GM19043 (cell line): Measurements from ENCODE around the gene ERFL.

Experiments
- ATAC-seq: cut with Tn5 transposase; IDR thresholded peaks from one replicate; pipeline ENCODE4 v1.9.1; 2021; ENCODE audit warnings: low read depth; ENCODE audit not compliant: unreplicated experiment

ERFL gene

DNA sequence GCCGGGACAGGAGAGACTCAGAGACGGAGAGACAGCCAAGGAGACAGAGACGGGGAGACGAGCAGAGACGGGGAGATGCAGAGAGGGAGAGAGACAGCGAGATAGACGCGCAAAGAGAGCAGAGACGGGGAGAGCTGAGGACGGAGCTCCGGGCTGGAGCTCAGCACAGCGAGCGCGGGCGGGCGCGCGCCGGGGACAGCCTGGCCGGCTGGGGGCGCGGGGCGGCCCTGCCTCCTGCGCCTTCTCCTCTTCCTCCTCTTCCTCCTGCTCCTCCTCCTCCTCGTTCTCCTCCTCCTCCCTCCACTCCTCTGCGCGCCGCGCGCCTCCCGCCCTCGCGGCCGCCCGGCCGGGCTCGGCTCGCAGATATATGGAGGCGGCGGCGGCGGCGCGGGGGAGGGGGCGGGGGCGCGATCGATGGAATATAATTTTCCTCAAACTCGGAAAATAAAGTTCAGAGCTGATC lies at the start of gene ERFL:
Gene ERFL (minus strand): TSS at position 229 of the 463 bp plus-strand sequence. CDS start 15,530 bp downstream, outside the sequence.
- ATAC-seq = no peak

DNA sequence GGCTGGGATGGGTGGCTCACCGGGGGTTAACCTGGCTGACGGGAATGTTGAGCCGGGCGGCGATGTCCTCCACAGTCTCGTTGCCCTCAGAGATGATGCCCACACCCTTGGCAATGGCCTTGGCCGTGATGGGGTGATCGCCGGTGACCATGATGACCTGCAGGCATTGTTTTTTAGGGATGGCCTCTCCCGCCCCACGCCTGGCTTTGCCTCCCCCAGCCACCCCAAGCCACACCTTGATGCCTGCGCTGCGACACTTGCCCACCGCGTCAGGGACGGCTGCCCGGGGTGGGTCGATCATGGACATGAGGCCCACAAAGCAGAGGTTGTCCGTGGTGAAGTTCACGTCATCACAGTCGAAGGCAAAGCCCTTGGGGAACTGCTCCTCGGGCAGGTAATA lies 49.7 kb upstream of the ERFL start:
- no peak for ATAC-seq

DNA sequence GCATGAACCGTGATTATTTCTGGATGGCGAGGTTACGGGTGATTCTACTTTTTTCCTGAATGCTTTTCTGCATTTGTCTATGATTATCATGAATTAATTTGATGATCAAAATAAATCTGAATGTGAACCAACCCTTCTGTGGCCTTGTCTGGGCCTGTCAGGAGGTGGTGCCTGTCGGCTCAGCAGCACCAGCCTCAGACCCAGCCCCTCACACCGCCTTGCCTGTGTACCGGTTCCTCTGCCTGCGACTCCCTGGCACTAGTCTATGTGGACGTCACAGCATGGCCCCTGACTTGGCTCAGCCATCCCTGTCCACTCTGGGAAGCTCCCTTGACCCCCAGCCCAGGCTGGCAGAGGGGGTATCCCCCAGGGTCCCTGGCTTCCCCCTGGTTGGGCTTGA lies 46.4 kb upstream of the ERFL start:
- ATAC-seq = no peak

DNA sequence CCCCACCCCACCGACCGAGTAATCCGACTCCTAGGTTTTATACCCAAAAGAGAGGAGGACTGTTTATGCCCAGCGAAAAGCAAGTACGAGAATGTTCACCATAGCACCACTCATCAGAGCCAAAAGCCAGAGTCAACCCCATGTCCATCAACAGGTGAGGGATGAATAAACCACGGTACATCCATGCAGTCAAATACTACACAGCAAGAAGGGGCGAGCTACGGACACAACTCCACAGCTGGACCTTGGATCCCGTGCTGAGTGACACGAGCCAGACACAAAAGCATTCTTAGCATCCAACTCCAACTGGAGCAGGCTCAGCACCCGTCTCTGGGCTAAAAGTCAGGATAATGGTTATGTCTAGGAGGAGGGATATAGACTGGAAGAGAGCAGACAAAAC lies 43.1 kb upstream of the ERFL start:
- no peak for ATAC-seq

DNA sequence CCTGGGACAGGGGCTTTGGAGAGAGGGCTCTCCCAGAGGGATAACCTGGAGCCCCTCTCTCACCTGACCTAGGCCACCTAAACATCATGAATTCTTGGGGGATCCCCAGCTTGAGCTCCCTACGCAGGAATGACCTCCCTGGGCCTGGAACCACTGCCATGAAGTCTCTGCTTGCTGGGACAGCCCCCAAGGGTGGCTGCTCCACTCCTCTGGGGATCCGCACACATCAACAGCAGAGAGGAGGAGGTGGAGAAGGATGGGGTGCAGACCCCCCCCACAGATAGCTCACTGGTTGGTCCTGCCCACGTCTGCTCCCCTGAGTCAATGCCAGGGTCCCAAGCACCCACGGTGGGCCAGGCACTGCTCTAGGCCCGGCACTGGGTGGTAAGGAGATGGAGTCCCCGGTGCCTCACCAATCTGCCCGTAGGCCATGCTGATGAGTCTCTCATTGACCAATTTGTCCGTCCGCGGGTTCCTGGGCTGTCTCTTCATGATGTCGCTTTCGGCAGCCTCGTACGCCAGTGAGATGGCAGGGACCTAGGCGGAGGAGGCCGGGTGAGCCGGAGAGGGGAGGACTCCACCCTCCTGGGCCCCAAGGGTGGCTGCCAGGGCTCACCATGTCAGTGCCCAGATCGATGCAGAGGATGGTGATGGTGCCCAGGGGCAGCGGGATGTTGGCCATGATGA lies 41.7 kb upstream of the ERFL start:
- ATAC-seq = no peak

GRCh38 chr19:41968751-41969595 lies 40.7 kb upstream of the ERFL start:
- no peak for ATAC-seq

DNA sequence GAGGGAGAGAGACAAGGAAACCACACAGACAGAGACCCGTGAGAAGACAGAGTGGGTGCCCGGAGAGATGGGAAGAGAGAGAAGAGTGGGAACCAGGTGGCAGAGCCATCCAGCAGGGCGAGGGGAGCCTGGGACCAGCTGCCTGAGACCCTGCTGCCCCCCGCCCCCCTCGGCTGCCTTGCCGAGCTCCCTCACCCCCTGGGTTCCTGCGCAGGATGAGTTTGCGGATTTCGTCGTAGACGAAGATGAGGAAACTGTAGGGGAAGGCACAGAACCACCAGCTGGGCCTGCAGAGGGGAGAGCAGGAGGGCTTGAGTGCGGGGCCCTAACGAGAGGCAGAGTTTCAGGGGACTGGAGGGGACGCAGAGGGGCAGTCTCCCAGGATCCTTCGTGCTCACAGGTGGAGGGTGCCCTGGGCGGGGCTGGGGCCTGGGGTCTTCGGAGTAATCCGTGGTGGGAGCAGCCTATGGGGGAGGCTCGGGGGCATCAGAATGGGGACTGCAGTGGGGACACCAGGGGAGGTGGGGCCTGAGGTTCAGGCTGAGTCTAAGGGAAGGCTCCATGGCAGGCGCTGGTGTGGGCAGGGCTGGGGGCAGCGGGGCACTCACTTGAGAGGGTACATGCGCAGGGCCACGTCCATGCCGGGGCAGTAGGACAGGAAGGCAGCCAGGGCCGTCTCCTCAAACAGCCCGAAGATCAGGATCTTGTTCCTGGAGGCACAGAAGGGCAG lies 39.0 kb upstream of the ERFL start:
- ATAC-seq = no peak

DNA sequence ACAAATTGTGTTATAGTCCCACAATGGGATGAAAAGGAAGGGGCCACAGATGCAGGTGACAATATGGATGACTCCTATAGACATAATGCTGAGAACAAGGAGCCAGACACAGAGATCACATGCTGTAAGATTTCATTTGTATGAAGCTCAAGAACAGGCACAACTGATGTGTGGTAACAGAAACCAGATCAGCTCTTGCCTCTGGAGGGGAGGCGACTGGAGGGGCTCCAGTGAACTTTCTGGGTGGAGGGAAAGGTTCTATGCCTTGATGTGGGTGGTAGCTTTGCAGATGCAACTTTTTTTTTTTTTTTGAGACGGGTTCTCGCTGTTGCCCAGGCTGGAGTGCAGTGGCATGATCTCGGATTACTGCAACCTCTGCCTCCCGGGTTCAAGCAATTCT lies 36.9 kb upstream of the ERFL start:
- no peak for ATAC-seq

DNA sequence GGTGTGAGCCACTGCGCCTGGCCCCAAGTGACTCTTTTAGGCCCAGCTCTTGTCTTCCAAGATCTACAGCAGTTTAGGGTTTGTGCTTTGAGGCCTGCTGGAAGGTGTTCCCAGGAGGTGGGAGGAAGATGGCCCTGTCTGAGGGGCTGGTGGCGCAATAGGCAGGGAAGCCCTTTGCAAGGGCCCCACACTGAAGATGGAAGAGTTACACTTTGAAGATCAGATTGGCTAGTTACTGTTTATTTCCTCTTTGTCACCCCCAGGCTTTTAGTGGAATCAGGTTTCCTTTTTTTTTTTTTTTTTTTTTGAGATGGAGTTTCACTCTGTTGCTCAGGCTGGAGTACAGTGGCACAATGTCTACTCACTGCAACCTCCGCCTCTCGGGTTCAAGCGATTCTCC lies 32.7 kb upstream of the ERFL start:
- no peak for ATAC-seq

DNA sequence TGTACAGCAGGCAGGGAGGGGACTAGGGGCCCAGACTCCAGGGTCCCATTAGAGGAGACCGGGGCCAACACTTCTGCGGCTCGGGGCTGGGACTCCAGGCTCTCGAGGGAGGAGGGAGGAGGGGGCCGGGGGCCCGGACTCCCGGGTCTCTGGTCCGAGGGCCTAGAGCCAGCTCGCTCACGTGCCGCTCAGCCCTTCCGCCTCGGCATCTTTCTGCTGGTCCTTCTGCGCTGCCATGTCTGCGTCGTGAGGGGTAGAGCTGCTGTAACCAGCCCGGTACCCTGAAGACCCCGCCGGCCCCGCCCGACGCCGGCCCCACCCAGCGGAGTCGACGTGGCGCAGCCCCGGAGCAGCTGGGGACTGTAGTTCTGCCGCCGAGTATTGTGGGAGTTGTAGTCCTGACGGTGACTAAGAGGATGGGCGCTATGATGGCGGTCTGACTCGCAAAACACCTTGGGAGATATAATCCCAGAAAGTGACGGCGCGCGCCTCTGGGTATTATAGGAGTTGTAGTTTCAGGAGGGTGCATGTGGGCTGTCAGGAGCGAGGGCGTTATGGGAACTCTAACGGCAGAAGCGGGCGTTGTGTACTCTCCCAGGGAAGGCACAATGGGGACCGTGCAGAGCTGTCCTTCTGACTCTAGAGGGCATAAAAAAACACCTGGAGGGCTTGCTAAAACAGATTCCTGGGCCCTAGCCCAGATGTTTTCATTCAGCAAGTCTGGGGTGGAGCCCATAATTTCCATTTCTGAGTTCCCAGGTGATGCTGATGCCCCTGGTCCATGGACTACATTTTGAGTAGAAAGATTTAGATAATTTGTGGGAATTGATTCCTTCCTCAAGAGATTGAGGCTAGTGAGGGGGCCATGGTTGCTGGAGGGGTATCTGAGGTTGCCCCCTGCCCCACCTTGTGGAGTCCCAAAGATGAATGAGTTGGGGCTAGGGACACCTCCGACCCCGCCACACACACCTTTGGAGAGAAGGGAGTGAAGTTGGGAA lies 31.1 kb upstream of the ERFL start, which contains the start of gene RABAC1:
Gene RABAC1 (minus strand): TSS at position 266 of the 998 bp plus-strand sequence. CDS start 29 bp downstream, at position 237.
- peak; percentile 83 for ATAC-seq

DNA sequence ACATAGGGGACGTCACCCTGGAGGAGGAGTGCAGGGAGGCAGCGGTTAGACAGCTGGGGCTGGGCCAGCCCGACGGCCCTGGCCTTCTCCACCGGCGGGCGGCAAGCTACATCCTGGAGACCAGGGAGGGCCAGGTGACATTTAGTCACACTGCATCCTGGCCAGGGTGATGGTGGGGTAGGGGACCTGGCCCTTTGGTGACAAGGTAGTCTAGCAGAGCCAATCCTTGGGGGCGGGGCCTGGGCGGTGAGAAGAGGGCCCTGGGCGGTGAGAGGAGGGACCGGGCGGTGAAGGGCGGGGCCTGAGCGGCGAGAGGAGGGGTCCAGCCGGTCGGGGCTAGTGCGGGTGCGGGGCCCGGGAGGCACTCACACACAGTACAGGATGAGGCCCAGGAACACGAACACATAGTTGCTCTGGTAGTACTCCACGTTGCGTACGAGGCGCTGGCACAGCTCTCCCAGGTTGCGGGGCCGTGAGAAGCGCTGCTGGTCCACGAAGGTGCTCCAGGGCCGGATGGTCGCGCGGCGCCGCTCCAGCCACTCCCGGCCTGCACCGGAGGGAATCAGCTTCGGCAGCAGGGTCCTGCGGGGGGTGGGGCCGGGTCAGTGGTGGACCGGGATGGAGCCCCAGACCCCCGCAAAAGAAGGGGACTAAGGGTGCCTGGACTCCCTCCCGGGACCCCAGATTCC lies 30.3 kb upstream of the ERFL start:
- no peak for ATAC-seq

DNA sequence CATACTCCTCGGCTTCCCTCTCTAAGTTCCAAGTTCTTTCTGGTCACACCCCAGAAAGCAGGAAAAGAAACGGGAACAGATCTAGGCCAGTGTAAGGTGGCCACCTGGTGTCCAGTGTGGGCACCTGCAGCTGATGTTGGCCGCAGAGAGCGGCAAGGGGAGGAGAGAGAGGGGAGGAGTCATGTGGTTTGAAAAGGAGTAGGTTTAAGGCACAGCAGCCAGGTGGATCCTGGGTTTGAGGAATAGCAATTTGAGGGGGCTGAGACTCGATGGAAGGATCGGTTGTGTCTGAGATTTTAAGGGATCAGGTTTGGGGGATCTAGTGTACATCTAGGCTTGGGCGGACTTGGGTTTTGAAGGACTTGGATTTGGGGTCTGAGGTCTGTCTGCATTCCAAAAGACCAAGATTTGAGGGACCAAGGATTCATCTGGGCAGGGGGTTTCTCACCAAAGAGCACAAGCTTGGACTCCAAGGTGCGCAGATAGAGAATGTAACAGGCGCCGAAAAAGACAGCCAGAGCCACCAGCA lies 29.7 kb upstream of the ERFL start:
- no peak for ATAC-seq

DNA sequence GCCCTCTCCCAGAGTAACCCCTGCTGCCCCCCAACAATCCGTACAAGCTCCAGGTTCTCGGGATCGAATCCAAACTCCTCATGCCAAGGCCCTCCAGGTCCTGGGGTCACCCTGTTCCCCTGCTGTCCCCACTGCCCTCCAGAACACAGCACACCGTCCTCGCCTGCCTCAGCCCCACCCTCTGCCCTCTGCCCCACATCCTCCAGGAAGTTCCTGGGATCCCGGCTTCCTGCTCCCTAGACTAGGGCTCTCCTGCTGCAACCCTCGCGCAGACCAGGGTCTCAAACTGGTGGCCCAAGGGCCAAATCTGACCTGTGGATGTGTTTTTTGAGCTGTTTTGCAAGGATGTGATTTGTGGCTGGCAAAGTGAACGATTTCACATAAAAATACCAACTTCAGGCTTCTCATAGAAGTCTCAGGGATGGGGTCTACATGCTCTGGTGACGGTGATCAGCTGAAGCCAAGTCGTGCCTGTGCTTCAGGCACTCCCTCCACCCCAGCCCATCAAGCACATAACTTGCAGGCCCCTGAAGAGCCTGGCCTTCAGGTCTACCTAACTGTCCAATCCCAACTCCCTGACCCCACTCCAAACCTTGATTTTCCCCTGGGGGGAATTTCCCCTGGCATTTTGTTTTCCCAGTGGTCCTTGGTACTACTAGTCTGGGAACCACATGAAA lies 29.1 kb upstream of the ERFL start:
- no peak for ATAC-seq

DNA sequence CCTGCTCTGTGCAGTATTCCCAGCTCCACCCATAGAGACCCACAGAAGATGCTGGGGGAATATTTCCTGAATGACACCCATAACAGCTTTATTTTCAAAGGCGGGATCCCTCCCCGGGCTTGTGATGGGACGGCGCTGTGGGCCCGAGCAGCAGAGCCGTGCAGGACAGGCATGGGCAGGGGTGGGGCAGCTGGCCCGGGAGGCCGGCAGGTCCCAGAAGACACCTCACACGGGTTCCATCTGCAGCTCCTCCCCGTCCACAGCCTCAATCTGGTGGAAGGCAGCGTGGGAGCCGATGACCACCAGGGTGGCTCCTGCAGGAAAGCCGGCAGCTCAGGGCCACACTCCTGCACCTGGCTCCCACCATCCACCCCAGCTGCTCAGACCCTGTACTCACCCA lies 28.4 kb upstream of the ERFL start:
- no peak for ATAC-seq

- no peak for ATAC-seq
These were observed 27.3 kb upstream of the ERFL start for GRCh38 chr19:41955521-41955920.

DNA sequence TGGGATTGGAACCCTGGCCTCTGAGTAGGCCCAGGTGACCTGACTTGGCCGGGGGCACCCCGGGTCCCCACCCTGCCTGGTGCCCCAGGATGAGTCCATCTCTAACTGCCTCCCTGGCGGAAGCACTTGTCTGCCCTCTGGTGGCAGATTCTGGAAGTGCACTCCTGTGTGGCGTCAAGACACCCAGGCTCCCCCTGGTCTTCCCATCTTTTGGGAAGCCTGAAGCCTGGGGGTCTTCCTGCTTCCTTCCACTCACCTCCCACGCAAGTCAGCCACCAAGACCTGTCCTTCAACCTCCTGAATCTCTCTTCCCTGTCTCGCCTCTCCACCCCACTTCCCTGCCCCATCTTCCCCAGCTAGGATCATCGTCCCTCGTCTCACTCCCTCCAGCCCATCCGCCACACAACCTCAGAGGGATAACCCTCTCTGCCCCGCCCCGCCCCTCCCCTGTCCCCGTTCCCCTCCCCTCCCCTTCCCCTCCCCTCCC lies 23.5 kb upstream of the ERFL start:
- ATAC-seq = no peak

- ATAC-seq = no peak
These were observed 18.8 kb upstream of the ERFL start for GRCh38 chr19:41947091-41947490.

DNA sequence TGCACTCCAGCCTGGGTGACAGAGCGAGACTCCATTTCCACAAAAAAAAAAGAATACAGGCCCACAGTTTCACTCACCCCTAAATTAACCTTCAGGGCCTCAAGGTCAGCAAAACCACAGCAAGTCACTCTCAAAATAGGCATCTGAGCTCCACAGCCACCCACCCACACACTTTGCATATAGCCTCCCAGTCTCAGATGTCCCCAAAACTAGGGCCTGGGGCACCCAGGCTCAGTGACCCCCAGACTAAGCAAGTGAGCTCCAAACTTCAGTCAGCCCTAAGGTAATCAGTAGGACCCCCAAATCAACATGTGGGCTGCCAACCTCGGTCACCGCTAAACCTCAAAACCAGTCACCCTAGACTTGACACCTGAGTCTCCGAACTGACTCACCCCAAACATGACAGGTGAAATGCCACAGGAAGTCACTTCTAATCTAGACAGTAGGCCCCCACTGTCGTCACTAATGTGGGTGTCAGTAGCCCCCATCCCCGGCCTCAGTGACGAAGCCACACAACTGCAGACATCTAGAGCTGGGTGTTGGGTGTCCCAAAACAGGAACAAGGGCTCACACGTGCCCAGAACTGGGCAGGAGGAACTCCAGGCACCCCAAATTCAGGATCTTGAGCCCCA lies 17.0 kb upstream of the ERFL start:
- ATAC-seq = peak; percentile 88
